H1 (cell line): ENCODE measurements around the gene DLG1. TPM values are rescaled to one million over a fixed set of nuclear protein-coding genes. Genes with fewer than 3 reads are reported as not detected.

ENCODE experiments used
- PHF8 ChIP-seq: fragments of 200-600 bp; sonication (generic); conservative IDR thresholded peaks from 2 replicates; pipeline ENCODE4 v1.7.1; 2012; ENCODE audit warnings: low read depth, mild to moderate bottlenecking, inconsistent platforms, low read length, moderate library complexity
- TBP ChIP-seq: IDR thresholded peaks from 2 replicates; pipeline ENCODE4 v1.6.1; 2011; ENCODE audit warnings: low read depth, low read length, improper control_type of control experiment
- polyA plus RNA-seq, 7 experiments: library from polyadenylated mRNA; depleted of rRNA in 3 of 7; stranded (reverse) in 5 of 7; unstranded in 2 of 7; fragments of >200 nt in 5 of 7; fragments of 200-250 nt in 2 of 7; gene quantifications; 1 replicate in 5 of 7; 2 replicates in 1 of 7; 4 replicates in 1 of 7; pipeline versions ENCODE4 v1.2.1 to v1.2.3, GENCODE V29; 2011 to 2013; ENCODE audit warnings: missing spikeins in 2 of 7, mixed read lengths in 2 of 7
- total RNA-seq: library from RNA; stranded (reverse); fragmentation: NEBNext Ultra II Directional; extraction: Animal tissue kit (Norgen Biotek cat#: 25700); gene quantifications from 2 replicates; pipeline ENCODE4 v1.2.1, GENCODE V29; 2021

Gene DLG1
- total and polyA plus RNA-seq, 2 of the 8 experiments (the other 6 are each of a cell fraction or from before 2014, with no cell fraction given) = 13.4 to 78.8 TPM

GRCh38 chr3:197021729-197022404 lies 276.5 kb downstream of the DLG1 start (continued):
- TF ChIP-seq PHF8 (no peak), TBP (no peak)
